ENCODE data around the gene ARHGEF28.

GRCh38 chr5:73626814-73627313 is 868 bp downstream of the ARHGEF28 start:
- no peak for TF ChIP-seq USF2 (IDR thresholded peaks at IDR 0.05; ENCODE audit: borderline replicate concordance, low read depth, low read length)
- TF ChIP-seq, protein P1, sequence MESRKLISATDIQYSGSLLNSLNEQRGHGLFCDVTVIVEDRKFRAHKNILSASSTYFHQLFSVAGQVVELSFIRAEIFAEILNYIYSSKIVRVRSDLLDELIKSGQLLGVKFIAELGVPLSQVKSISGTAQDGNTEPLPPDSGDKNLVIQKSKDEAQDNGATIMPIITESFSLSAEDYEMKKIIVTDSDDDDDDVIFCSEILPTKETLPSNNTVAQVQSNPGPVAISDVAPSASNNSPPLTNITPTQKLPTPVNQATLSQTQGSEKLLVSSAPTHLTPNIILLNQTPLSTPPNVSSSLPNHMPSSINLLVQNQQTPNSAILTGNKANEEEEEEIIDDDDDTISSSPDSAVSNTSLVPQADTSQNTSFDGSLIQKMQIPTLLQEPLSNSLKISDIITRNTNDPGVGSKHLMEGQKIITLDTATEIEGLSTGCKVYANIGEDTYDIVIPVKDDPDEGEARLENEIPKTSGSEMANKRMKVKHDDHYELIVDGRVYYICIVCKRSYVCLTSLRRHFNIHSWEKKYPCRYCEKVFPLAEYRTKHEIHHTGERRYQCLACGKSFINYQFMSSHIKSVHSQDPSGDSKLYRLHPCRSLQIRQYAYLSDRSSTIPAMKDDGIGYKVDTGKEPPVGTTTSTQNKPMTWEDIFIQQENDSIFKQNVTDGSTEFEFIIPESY (IDR thresholded peaks at IDR 0.05), result no peak
- TF ChIP-seq IRF3 (IDR thresholded peaks at IDR 0.05), result no peak
- TF ChIP-seq POLR2A (IDR thresholded peaks at IDR 0.05; ENCODE audit: low read depth, low read length), result no peak
- TF ChIP-seq ELK1 (IDR thresholded peaks at IDR 0.05; ENCODE audit: low read depth, low read length), result no peak

Data from GM12878 (cell line).